Upper lobe of left lung (tissue), 4 donors: ENCODE data around the gene THOC1.

Experiments used
- POLR2A ChIP-seq, 4 donors: fragments of 450-650 bp; IDR thresholded peaks; one replicate each; pipeline ENCODE4 v1.5.1; 2016 to 2017; ENCODE audit warnings: antibody characterized with exemption in 4 of 4, mild to moderate bottlenecking in 2 of 4
- TF ChIP-seq, protein P1 (sequence below), 6 experiments: fragments of 450-650 bp in 4 of 6; fragments of 200-600 bp in 2 of 6; sonication (generic) in 2 of 6; IDR thresholded peaks; one replicate each; pipeline ENCODE4 v1.5.1; 2016 to 2019; ENCODE audit warnings: antibody characterized with exemption in 6 of 6

DNA sequence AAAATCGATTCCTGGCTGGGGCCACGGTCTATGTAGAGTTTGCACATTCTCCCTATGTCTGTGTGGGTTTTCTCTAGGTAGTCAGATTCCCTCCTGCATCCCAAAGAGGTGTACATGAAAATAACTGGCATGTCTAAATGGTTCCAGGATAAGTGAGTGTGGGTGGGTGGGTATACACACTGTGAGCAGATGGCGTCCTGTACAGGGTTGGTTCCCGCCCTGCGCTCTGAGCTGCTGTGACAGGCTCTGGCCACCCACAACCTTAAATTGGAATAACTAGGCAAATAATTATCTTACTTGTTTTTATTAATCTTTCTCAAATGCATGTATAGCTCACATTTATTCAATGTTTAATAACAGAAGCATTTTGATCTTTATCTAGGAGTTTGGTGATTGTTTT, 16.3 kb downstream of the THOC1 start:
- TF ChIP-seq, protein P1, sequence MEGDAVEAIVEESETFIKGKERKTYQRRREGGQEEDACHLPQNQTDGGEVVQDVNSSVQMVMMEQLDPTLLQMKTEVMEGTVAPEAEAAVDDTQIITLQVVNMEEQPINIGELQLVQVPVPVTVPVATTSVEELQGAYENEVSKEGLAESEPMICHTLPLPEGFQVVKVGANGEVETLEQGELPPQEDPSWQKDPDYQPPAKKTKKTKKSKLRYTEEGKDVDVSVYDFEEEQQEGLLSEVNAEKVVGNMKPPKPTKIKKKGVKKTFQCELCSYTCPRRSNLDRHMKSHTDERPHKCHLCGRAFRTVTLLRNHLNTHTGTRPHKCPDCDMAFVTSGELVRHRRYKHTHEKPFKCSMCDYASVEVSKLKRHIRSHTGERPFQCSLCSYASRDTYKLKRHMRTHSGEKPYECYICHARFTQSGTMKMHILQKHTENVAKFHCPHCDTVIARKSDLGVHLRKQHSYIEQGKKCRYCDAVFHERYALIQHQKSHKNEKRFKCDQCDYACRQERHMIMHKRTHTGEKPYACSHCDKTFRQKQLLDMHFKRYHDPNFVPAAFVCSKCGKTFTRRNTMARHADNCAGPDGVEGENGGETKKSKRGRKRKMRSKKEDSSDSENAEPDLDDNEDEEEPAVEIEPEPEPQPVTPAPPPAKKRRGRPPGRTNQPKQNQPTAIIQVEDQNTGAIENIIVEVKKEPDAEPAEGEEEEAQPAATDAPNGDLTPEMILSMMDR (IDR thresholded peaks at IDR 0.05), result no peak
- TF ChIP-seq POLR2A (IDR thresholded peaks at IDR 0.05), result no peak
